Measurements from ENCODE around the gene CCL24. TPM values are rescaled to one million over a fixed set of nuclear protein-coding genes. Genes with fewer than 3 reads are reported as not detected.

Gene CCL24
- polyA plus RNA-seq, 3 donors = 0.20 to 1.0 (median 0.34) TPM

Other genes starting within 250 kb of the CCL24 start
- gene HIP1, start 74.9 kb downstream of the CCL24 start, polyA plus RNA-seq = 10 to 100 TPM in 2 of 3 donors, 1 to 10 TPM in 1; 4.1 to 15.4 (median 10.7) TPM
- gene CCL26, start 41.6 kb downstream of the CCL24 start, polyA plus RNA-seq = 10 to 100 TPM in 1 of 3 donors, under 1 TPM in 2; 0.23 to 10.6 (median 0.82) TPM
- gene RHBDD2, start 65.2 kb upstream of the CCL24 start, polyA plus RNA-seq = 10 to 100 TPM; 23.4 to 53.5 (median 43.4) TPM
- gene POR, start 101.3 kb upstream of the CCL24 start, polyA plus RNA-seq = 100 to 1,000 TPM in 1 of 3 donors, 10 to 100 TPM in 2; 59.6 to 250 (median 70.1) TPM
- gene TMEM120A, start 180.8 kb upstream of the CCL24 start, polyA plus RNA-seq = 100 to 1,000 TPM in 2 of 3 donors, 10 to 100 TPM in 1; 62.5 to 257 (median 117) TPM
- gene STYXL1, start 234.2 kb upstream of the CCL24 start, polyA plus RNA-seq = 10 to 100 TPM; 19.1 to 43.9 (median 34.9) TPM
- 100 to 1,000 TPM in 1 of 3 donors, 10 to 100 TPM in 2; 74.3 to 147 (median 98.1) TPM for gene MDH2, start 234.3 kb upstream of the CCL24 start, polyA plus RNA-seq